Peyer's patch (tissue), 4 donors: ENCODE results near the gene POU6F2. TPM values are rescaled to one million over a fixed set of nuclear protein-coding genes. Genes with fewer than 3 reads are reported as not detected.

Source experiments
- DNase-seq, 3 donors: peaks; one replicate each; pipeline ENCODE4 v3.0.0-alpha.2; 2017 to 2019
- H3K27ac ChIP-seq, 4 donors: fragments of 200-600 bp; sonication (generic); one replicate each; pipeline ENCODE4 v1.5.1; 2016 to 2019
- H3K27me3 ChIP-seq, 2 donors: fragments of 200-600 bp; sonication (generic); one replicate each; pipeline ENCODE4 v1.5.1; 2019
- H3K36me3 ChIP-seq, 3 donors: fragments of 200-600 bp; sonication (generic); one replicate each; pipeline ENCODE4 v1.5.1; 2016 to 2019
- H3K4me1 ChIP-seq, 4 donors: fragments of 200-600 bp; sonication (generic); one replicate each; pipeline ENCODE4 v1.5.1; 2016 to 2019
- H3K4me3 ChIP-seq, 4 donors: fragments of 200-600 bp; sonication (generic); 1 replicate in 3 of 4; 2 replicates in 1 of 4; pipeline ENCODE4 v1.5.1; 2016 to 2019; ENCODE audit warnings: mild to moderate bottlenecking in 1 of 4
- H3K9me3 ChIP-seq, 4 donors: fragments of 200-600 bp; sonication (generic); one replicate each; pipeline ENCODE4 v1.5.1; 2016 to 2019; ENCODE audit warnings: mild to moderate bottlenecking in 1 of 4
- CTCF ChIP-seq, 6 experiments: fragments of 450-650 bp in 4 of 6; fragments of 200-600 bp in 2 of 6; sonication (generic) in 1 of 6; IDR thresholded peaks; one replicate each; pipeline ENCODE4 v1.5.1; 2017 to 2019; ENCODE audit warnings: antibody characterized with exemption in 6 of 6, mild to moderate bottlenecking in 3 of 6, moderate library complexity in 1 of 6
- POLR2A ChIP-seq, 2 donors: fragments of 450-650 bp; IDR thresholded peaks; one replicate each; pipeline ENCODE4 v1.5.1; 2017; ENCODE audit warnings: antibody characterized with exemption in 2 of 2, mild to moderate bottlenecking in 2 of 2, moderate library complexity in 2 of 2
- total RNA-seq, 4 donors: library from RNA; depleted of rRNA; stranded (reverse); fragments of >200 nt; gene quantifications; one replicate each; pipeline ENCODE4 v1.1.0, GENCODE V29; 2016

POU6F2 gene
- total RNA-seq, 4 donors from 2014 or later = 0.80 to 1.3 (median 1.2) TPM; not detected in 1

- Histone ChIP-seq H3K4me1 (no peaks in the 10 kb centered on the region), H3K27ac (no peak overlapping the region), H3K9me3 (no peaks in the 10 kb centered on the region), H3K4me3 (no peak overlapping the region), H3K36me3 (no peaks in the 10 kb centered on the region), H3K27me3 (no peaks in the 10 kb centered on the region)
- no peak for TF ChIP-seq CTCF (IDR thresholded peaks at IDR 0.05)
- no peak for TF ChIP-seq POLR2A (IDR thresholded peaks at IDR 0.05)
- no peak for DNase-seq
These were observed 284.1 kb downstream of the POU6F2 start for GRCh38 chr7:39261771-39262170.

- Histone ChIP-seq H3K27me3 (no peaks in the 10 kb centered on the region), H3K36me3 (no peaks in the 10 kb centered on the region), H3K4me3 (no peak overlapping the region), H3K9me3 (no peaks in the 10 kb centered on the region), H3K4me1 (no peaks in the 10 kb centered on the region), H3K27ac (no peak overlapping the region)
- TF ChIP-seq CTCF (IDR thresholded peaks at IDR 0.05) (no peak), POLR2A (IDR thresholded peaks at IDR 0.05) (no peak)
- no peak for DNase-seq
These were observed 288.2 kb downstream of the POU6F2 start for GRCh38 chr7:39265641-39266591.

GRCh38 chr7:39269034-39269433 lies 291.3 kb downstream of the POU6F2 start:
- Histone ChIP-seq H3K27me3 (no peaks in the 10 kb centered on the region), H3K36me3 (no peaks in the 10 kb centered on the region), H3K9me3 (no peaks in the 10 kb centered on the region), H3K4me3 (no peak overlapping the region), H3K4me1 (no peaks in the 10 kb centered on the region), H3K27ac (no peak overlapping the region)
- TF ChIP-seq POLR2A (IDR thresholded peaks at IDR 0.05) = no peak
- TF ChIP-seq CTCF (IDR thresholded peaks at IDR 0.05) = no peak
- DNase-seq = no peak

GRCh38 chr7:39270018-39270417 lies 292.3 kb downstream of the POU6F2 start:
- Histone ChIP-seq H3K36me3 (no peaks in the 10 kb centered on the region), H3K9me3 (no peaks in the 10 kb centered on the region), H3K4me1 (no peaks in the 10 kb centered on the region), H3K4me3 (no peak overlapping the region), H3K27ac (no peak overlapping the region), H3K27me3 (no peaks in the 10 kb centered on the region)
- TF ChIP-seq CTCF (IDR thresholded peaks at IDR 0.05) = no peak
- TF ChIP-seq POLR2A (IDR thresholded peaks at IDR 0.05) = no peak
- no peak for DNase-seq

GRCh38 chr7:39271402-39271801 lies 293.7 kb downstream of the POU6F2 start:
- H3K4me3 ChIP-seq = no peak overlapping the region
- no peaks in the 10 kb centered on the region for H3K27me3 ChIP-seq
- no peaks in the 10 kb centered on the region for H3K4me1 ChIP-seq
- no peaks in the 10 kb centered on the region for H3K9me3 ChIP-seq
- H3K36me3 ChIP-seq = no peaks in the 10 kb centered on the region
- no peak overlapping the region for H3K27ac ChIP-seq
- TF ChIP-seq POLR2A (IDR thresholded peaks at IDR 0.05) (no peak), CTCF (IDR thresholded peaks at IDR 0.05) (no peak)
- no peak for DNase-seq
